MCF 10A (cell line): Measurements from ENCODE around the gene ANKH. TPM values are rescaled to one million over a fixed set of nuclear protein-coding genes. Genes with fewer than 3 reads are reported as not detected.

ENCODE experiments used
- BruUV-seq: library from RNA; stranded (reverse); fragments of 400-500 nt; replicated peaks from 2 replicates; lab custom pipeline; 2021; lab: Mats Ljungman, UMichigan
- CTCF ChIA-PET: fragments of 300-600 bp; sonication (Branson Sonifier 250); formaldehyde crosslinking; extraction: SDS; loops from one replicate; lab custom pipeline; 2021; ENCODE audit warnings: antibody characterized with exemption, inconsistent platforms; lab: Yijun Ruan, JAX
- POLR2A ChIA-PET: fragments of 300-600, 350-650 bp; sonication (Branson Sonifier 250); formaldehyde crosslinking; extraction: SDS; loops from one replicate; lab custom pipeline; 2020; ENCODE audit warnings: antibody characterized with exemption, inconsistent platforms; lab: Yijun Ruan, JAX
- DNase-seq: peaks from one replicate; pipeline ENCODE4 v3.0.0-alpha.2; 2018; ENCODE audit not compliant: unreplicated experiment
- H3K27ac Mint-ChIP-seq: one replicate; pipeline ENCODE4 v1.8.0; 2022; ENCODE audit warnings: mild to moderate bottlenecking, low read depth, mixed read lengths; ENCODE audit not compliant: unreplicated experiment
- H3K27me3 Mint-ChIP-seq: one replicate; pipeline ENCODE4 v1.8.0; 2022; ENCODE audit warnings: mixed read lengths; ENCODE audit not compliant: insufficient read depth, unreplicated experiment
- H3K36me3 Mint-ChIP-seq: one replicate; pipeline ENCODE4 v1.8.0; 2022; ENCODE audit warnings: mild to moderate bottlenecking, moderate library complexity, mixed read lengths; ENCODE audit not compliant: insufficient read depth, unreplicated experiment
- H3K4me1 Mint-ChIP-seq: one replicate; pipeline ENCODE4 v1.8.0; 2022; ENCODE audit warnings: mixed read lengths; ENCODE audit not compliant: insufficient read depth, unreplicated experiment
- H3K4me3 Mint-ChIP-seq: one replicate; pipeline ENCODE4 v1.8.0; 2022; ENCODE audit warnings: mild to moderate bottlenecking, moderate library complexity, mixed read lengths; ENCODE audit not compliant: unreplicated experiment
- H3K9me3 Mint-ChIP-seq: one replicate; pipeline ENCODE4 v1.8.0; 2022; ENCODE audit warnings: mixed read lengths; ENCODE audit not compliant: unreplicated experiment
- CTCF ChIP-seq: fragments of 200-600 bp; IDR thresholded peaks from one replicate; pipeline ENCODE4 v1.8.0; 2022; ENCODE audit warnings: antibody characterized with exemption, mild to moderate bottlenecking; ENCODE audit not compliant: unreplicated experiment
- intact Hi-C: fragments of 100-400 bp; cut with micrococcal nuclease; formaldehyde crosslinking; loops from 2 replicates; pipeline ENCODE4 v1.14.1; 2022
- total RNA-seq: library from RNA; stranded (reverse); gene quantifications from 2 replicates; pipeline ENCODE4 v1.2.3, GENCODE V29; 2022

ANKH gene
- total RNA-seq, 1 experiment from 2014 or later, result 65.7 TPM

- H3K4me3 Mint-ChIP-seq, result no peak overlapping the region
- no peaks in the 10 kb centered on the region for H3K27me3 Mint-ChIP-seq
- H3K27ac Mint-ChIP-seq, result peak overlapping the region; percentile 70
- H3K4me1 Mint-ChIP-seq, result peaks cover 57% of the 10 kb centered on the region
- ChIA-PET POLR2A (interaction anchor here (0.6 to 3.0 kb wide), 5 partner anchors 8 to 351 kb away, joined by 3 to 23 read pairs (median 4); no protein-coding TSS in a partner anchor), CTCF (interaction anchor here (0.6 to 2.7 kb wide), 6 partner anchors 9 to 483 kb away, joined by 3 to 11 read pairs (median 4); no protein-coding TSS in a partner anchor)
- no peak for DNase-seq
- no TSS peak for BruUV-seq
- no peak for TF ChIP-seq CTCF
- peaks cover 18% of the 10 kb centered on the region for H3K36me3 Mint-ChIP-seq
- no peaks in the 10 kb centered on the region for H3K9me3 Mint-ChIP-seq
- intact Hi-C loops, result no loop called here
Observed at GRCh38 chr5:14667290-14667689, 204.3 kb downstream of the ANKH start.

GRCh38 chr5:14666357-14666756, 205.2 kb downstream of the ANKH start:
- no peaks in the 10 kb centered on the region for H3K9me3 Mint-ChIP-seq
- intact Hi-C loops, result no loop called here
- peak overlapping the region; percentile 97 for H3K27ac Mint-ChIP-seq
- no peak for DNase-seq
- H3K4me3 Mint-ChIP-seq, result peak overlapping the region; percentile 97
- ChIA-PET POLR2A (interaction anchor here (0.7 to 3.0 kb wide), 5 partner anchors 9 to 343 kb away, joined by 3 to 23 read pairs (median 3); no protein-coding TSS in a partner anchor), CTCF (interaction anchor here (0.7 to 2.7 kb wide), 6 partner anchors 12 to 319 kb away, joined by 3 to 11 read pairs (median 4); no protein-coding TSS in a partner anchor)
- BruUV-seq, result no TSS peak
- no peak for TF ChIP-seq CTCF
- H3K4me1 Mint-ChIP-seq, result peaks cover 48% of the 10 kb centered on the region
- H3K27me3 Mint-ChIP-seq, result no peaks in the 10 kb centered on the region
- H3K36me3 Mint-ChIP-seq, result peaks cover 18% of the 10 kb centered on the region

- no TSS peak for BruUV-seq
- peak; percentile 49 for DNase-seq
- H3K36me3 Mint-ChIP-seq, result peaks cover 18% of the 10 kb centered on the region
- peaks cover 48% of the 10 kb centered on the region for H3K4me1 Mint-ChIP-seq
- ChIA-PET CTCF (interaction anchor here (0.9 to 2.7 kb wide), 4 partner anchors 13 to 314 kb away, joined by 3 to 11 read pairs (median 4); no protein-coding TSS in a partner anchor), POLR2A (interaction anchor here (0.7 to 3.0 kb wide), 5 partner anchors 10 to 343 kb away, joined by 3 to 23 read pairs (median 3); no protein-coding TSS in a partner anchor)
- TF ChIP-seq CTCF, result peak; percentile 21
- intact Hi-C loops, result no loop called here
- H3K4me3 Mint-ChIP-seq, result peak overlapping the region; percentile 97
- H3K9me3 Mint-ChIP-seq, result no peaks in the 10 kb centered on the region
- no peaks in the 10 kb centered on the region for H3K27me3 Mint-ChIP-seq
- peak overlapping the region; percentile 97 for H3K27ac Mint-ChIP-seq
Observed at GRCh38 chr5:14665949-14666348, 205.6 kb downstream of the ANKH start.

GRCh38 chr5:14665101-14665822, 206.3 kb downstream of the ANKH start:
- Mint-ChIP-seq H3K4me1 (peaks cover 49% of the 10 kb centered on the region), H3K9me3 (no peaks in the 10 kb centered on the region), H3K27ac (peak overlapping the region; percentile 97), H3K27me3 (no peaks in the 10 kb centered on the region), H3K36me3 (peaks cover 18% of the 10 kb centered on the region), H3K4me3 (peak overlapping the region; percentile 97)
- ChIA-PET CTCF (no interaction called here), POLR2A (interaction anchor here (0.9 to 3.0 kb wide), 5 partner anchors 8 to 344 kb away, joined by 3 to 23 read pairs (median 5); no protein-coding TSS in a partner anchor)
- TF ChIP-seq CTCF, result no peak
- peak; percentile 38 for DNase-seq
- intact Hi-C loops, result no loop called here
- BruUV-seq, result TSS peak; percentile 43
